Measurements from ENCODE around the gene A2M. TPM values are rescaled to one million over a fixed set of nuclear protein-coding genes. Genes with fewer than 3 reads are reported as not detected.

A2M gene
- total and polyA plus RNA-seq, 2 experiments from 2014 or later: 0.92 TPM; not detected in 1

GRCh38 chr12:9050521-9051157, 65.1 kb downstream of the A2M start:
- no peaks in the 10 kb centered on the region for H3K36me3 ChIP-seq (ENCODE audit: insufficient read depth)
- Mint-ChIP-seq H3K4me3 (no peak overlapping the region), H3K9me3 (no peaks in the 10 kb centered on the region; the same call in 2 of the 3 replicates), H3K27me3 (ENCODE audit: insufficient read depth, low read depth, poor library complexity) (no peaks in the 10 kb centered on the region), H3K36me3 (ENCODE audit: low read depth) (no peaks in the 10 kb centered on the region), H3K4me1 (no peaks in the 10 kb centered on the region), H3K27ac (no peak overlapping the region)
- H3K4me2 ChIP-seq: no peak overlapping the region
- no peaks in the 10 kb centered on the region; the same call in 1 of the 2 replicates for H3F3A ChIP-seq (replicated peaks; ENCODE audit: low read depth)
- no peaks in the 10 kb centered on the region for H3K9me2 ChIP-seq (ENCODE audit: insufficient read depth)
- H3K27me3 ChIP-seq (ENCODE audit: insufficient read depth): no peaks in the 10 kb centered on the region
- H4K20me1 ChIP-seq (replicated peaks; ENCODE audit: insufficient read depth): no peaks in the 10 kb centered on the region
- H3K79me2 ChIP-seq (replicated peaks; ENCODE audit: insufficient read depth): no peaks in the 10 kb centered on the region
- H3K27ac ChIP-seq (ENCODE audit: low read depth): no peak overlapping the region
- no peak for TF ChIP-seq STAT1 (IDR thresholded peaks at IDR 0.05; ENCODE audit: unreplicated experiment)
- TF ChIP-seq ZNF331 (CRISPR knock-in tag; IDR thresholded peaks at IDR 0.05; ENCODE audit: low read depth): no peak
- no peak for TF ChIP-seq NANOG (IDR thresholded peaks at IDR 0.05; ENCODE audit: borderline replicate concordance)
- TF ChIP-seq ZNF114 (CRISPR knock-in tag; IDR thresholded peaks at IDR 0.05): no peak
- no peak for TF ChIP-seq EZH2phosphoT487 (IDR thresholded peaks at IDR 0.05; ENCODE audit: unreplicated experiment)
- no peak for TF ChIP-seq CREB1 (CRISPR knock-in tag; IDR thresholded peaks at IDR 0.05; ENCODE audit: low read depth)
- TF ChIP-seq JUNB (IDR thresholded peaks at IDR 0.05; ENCODE audit: unreplicated experiment): no peak
- TF ChIP-seq REST (IDR thresholded peaks at IDR 0.05; ENCODE audit: unreplicated experiment): no peak
- TF ChIP-seq ZNF462 (CRISPR knock-in tag; IDR thresholded peaks at IDR 0.05): no peak
- no peak for TF ChIP-seq ETS1 (IDR thresholded peaks at IDR 0.05)
- H3K4me3 ChIP-seq: no peak overlapping the region
- ATAC-seq (no peak), DNase-seq (ENCODE audit: low spot score) (no peak)
- H2AFZ ChIP-seq: no peak overlapping the region
- no peaks in the 10 kb centered on the region for H3K4me1 ChIP-seq (ENCODE audit: insufficient read depth)

Data from GM23338 (cell line).